GM12892 (cell line): ENCODE measurements around the gene THADA.

Experiments used
- POLR2AphosphoS5 ChIP-seq: IDR thresholded peaks from 2 replicates; pipeline ENCODE4 v1.6.1; 2011; ENCODE audit warnings: low read depth, low read length, control low read depth
- TAF1 ChIP-seq: IDR thresholded peaks from 2 replicates; pipeline ENCODE4 v1.6.1; 2011; ENCODE audit warnings: low read depth, mild to moderate bottlenecking, control low read depth, low read length, borderline replicate concordance

- TF ChIP-seq POLR2AphosphoS5 (no peak), TAF1 (no peak)
Observed at GRCh38 chr2:43293744-43294695, 301.8 kb downstream of the THADA start.
